ENCODE results near the gene FAM9C. TPM values are rescaled to one million over a fixed set of nuclear protein-coding genes. Genes with fewer than 3 reads are reported as not detected.

Gene FAM9C
- total RNA-seq, 1 experiment from 2014 or later: not detected

DNA sequence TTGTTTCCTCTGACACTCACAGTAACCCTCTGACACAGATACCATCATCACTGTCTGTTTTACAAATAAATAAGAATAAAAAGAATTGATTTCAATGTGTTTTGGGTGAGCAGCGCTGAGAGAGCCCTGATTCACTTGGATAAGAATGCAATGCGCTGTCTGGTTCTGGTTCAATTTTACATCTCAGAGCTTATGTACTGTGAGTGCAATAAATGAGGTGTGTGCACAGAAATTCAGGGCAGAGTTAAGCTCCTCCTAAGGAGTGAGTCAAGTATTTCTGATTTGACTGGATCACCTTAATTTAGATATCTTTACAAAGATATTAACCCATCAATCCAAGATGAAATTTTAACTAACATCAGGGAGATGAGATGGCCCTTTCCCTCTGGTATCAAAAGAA is 11.2 kb downstream of the FAM9C start:
- ChIA-PET CTCF (no interaction called here), POLR2A (ENCODE audit: unreplicated experiment) (no interaction called here)
- H3K36me3 ChIP-seq (ENCODE audit: low read depth): no peaks in the 10 kb centered on the region
- H3K4me3 ChIP-seq: no peak overlapping the region
- intact Hi-C loops (cut with micrococcal nuclease; ENCODE audit: unreplicated experiment): no loop called here
- H3K27me3 ChIP-seq (ENCODE audit: insufficient read depth, low read depth): no peaks in the 10 kb centered on the region
- BruUV-seq (replicated peaks): no TSS peak
- H3K9me2 ChIP-seq (ENCODE audit: insufficient read depth): no peaks in the 10 kb centered on the region
- no peak overlapping the region for H3K27ac ChIP-seq
- H3F3A ChIP-seq (ENCODE audit: insufficient read depth, low read depth): peaks cover 36% of the 10 kb centered on the region
- H3K9me3 ChIP-seq (ENCODE audit: insufficient read depth, low read depth): no peaks in the 10 kb centered on the region
- H3K4me2 ChIP-seq: no peak overlapping the region
- H3K4me1 ChIP-seq (replicated peaks; ENCODE audit: insufficient read depth): peaks cover 34% of the 10 kb centered on the region
- no peak for DNase-seq
- no peak overlapping the region for H2AFZ ChIP-seq
- H3K79me2 ChIP-seq (ENCODE audit: low read depth): no peaks in the 10 kb centered on the region
- no peak for TF ChIP-seq EZH2 (IDR thresholded peaks at IDR 0.05; ENCODE audit: low read depth)
- TF ChIP-seq, protein P1, sequence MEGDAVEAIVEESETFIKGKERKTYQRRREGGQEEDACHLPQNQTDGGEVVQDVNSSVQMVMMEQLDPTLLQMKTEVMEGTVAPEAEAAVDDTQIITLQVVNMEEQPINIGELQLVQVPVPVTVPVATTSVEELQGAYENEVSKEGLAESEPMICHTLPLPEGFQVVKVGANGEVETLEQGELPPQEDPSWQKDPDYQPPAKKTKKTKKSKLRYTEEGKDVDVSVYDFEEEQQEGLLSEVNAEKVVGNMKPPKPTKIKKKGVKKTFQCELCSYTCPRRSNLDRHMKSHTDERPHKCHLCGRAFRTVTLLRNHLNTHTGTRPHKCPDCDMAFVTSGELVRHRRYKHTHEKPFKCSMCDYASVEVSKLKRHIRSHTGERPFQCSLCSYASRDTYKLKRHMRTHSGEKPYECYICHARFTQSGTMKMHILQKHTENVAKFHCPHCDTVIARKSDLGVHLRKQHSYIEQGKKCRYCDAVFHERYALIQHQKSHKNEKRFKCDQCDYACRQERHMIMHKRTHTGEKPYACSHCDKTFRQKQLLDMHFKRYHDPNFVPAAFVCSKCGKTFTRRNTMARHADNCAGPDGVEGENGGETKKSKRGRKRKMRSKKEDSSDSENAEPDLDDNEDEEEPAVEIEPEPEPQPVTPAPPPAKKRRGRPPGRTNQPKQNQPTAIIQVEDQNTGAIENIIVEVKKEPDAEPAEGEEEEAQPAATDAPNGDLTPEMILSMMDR (conservative IDR thresholded peaks at IDR 0.05): no peak
- H4K20me1 ChIP-seq (ENCODE audit: insufficient read depth): no peaks in the 10 kb centered on the region

GRCh38 chrX:13029887-13030771 is 14.3 kb downstream of the FAM9C start:
- Histone ChIP-seq H3K9me3 (ENCODE audit: insufficient read depth, low read depth) (no peaks in the 10 kb centered on the region), H3F3A (ENCODE audit: insufficient read depth, low read depth) (peaks cover 46% of the 10 kb centered on the region), H3K36me3 (ENCODE audit: low read depth) (no peaks in the 10 kb centered on the region), H3K9me2 (ENCODE audit: insufficient read depth) (no peaks in the 10 kb centered on the region), H3K79me2 (ENCODE audit: low read depth) (no peaks in the 10 kb centered on the region), H4K20me1 (ENCODE audit: insufficient read depth) (no peaks in the 10 kb centered on the region), H3K4me3 (peak overlapping the region; percentile 37; the same call in 1 of the 2 replicates), H3K4me1 (replicated peaks; ENCODE audit: insufficient read depth) (peaks cover 56% of the 10 kb centered on the region), H3K4me2 (peak overlapping the region; percentile 76), H3K27ac (peak overlapping the region; percentile 99), H2AFZ (peak overlapping the region; percentile 45; the same call in 1 of the 2 replicates), H3K27me3 (ENCODE audit: insufficient read depth, low read depth) (no peaks in the 10 kb centered on the region)
- peak; percentile 59 to 91 for DNase-seq
- no peak for TF ChIP-seq EZH2 (IDR thresholded peaks at IDR 0.05; ENCODE audit: low read depth)
- TF ChIP-seq, protein P1 (conservative IDR thresholded peaks at IDR 0.05): no peak
- intact Hi-C loops (cut with micrococcal nuclease; ENCODE audit: unreplicated experiment): loop anchor here (1.0 to 2.0 kb wide), 12 partner anchors 21 to 458 kb away; no protein-coding TSS in a partner anchor
- ChIA-PET POLR2A (ENCODE audit: unreplicated experiment) (interaction anchor here (0.6 to 1.0 kb wide), 4 partner anchors 56 to 455 kb away, joined by 3 to 16 read pairs (median 9); partner anchors contain the start of gene TMSB4X), CTCF (interaction anchor here (0.7 to 0.8 kb wide), 2 partner anchors 55 to 388 kb away, joined by 3 read pairs; partner anchors contain the start of gene TMSB4X)
- no TSS peak for BruUV-seq (replicated peaks)

DNA sequence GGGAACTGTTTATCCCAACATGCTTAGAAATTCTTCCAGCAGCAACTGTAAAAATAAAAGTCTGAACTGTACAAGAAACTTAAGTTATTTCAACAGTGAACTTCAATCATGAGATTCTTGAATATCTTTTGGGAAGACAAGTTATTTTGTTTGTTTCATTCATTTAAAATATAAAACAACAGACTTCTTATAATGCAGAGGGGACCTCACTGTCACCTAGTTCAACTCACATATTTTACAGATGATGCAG is 14.9 kb downstream of the FAM9C start:
- Histone ChIP-seq H3F3A (ENCODE audit: insufficient read depth, low read depth) (peaks cover 46% of the 10 kb centered on the region), H3K4me1 (replicated peaks; ENCODE audit: insufficient read depth) (peaks cover 56% of the 10 kb centered on the region), H3K9me3 (ENCODE audit: insufficient read depth, low read depth) (no peaks in the 10 kb centered on the region), H3K27me3 (ENCODE audit: insufficient read depth, low read depth) (no peaks in the 10 kb centered on the region), H3K4me2 (peak overlapping the region; percentile 76), H4K20me1 (ENCODE audit: insufficient read depth) (no peaks in the 10 kb centered on the region), H3K27ac (peak overlapping the region; percentile 99), H3K36me3 (ENCODE audit: low read depth) (no peaks in the 10 kb centered on the region), H3K79me2 (ENCODE audit: low read depth) (no peaks in the 10 kb centered on the region), H2AFZ (no peak overlapping the region; the same call in 1 of the 2 replicates), H3K9me2 (ENCODE audit: insufficient read depth) (no peaks in the 10 kb centered on the region), H3K4me3 (peak overlapping the region; percentile 37; the same call in 1 of the 2 replicates)
- ChIA-PET POLR2A (ENCODE audit: unreplicated experiment) (interaction anchor here (1.0 kb wide), 1 partner anchor 55 kb away, joined by 4 read pairs; the partner anchor contains the start of gene TMSB4X), CTCF (no interaction called here)
- TF ChIP-seq, protein P1 (conservative IDR thresholded peaks at IDR 0.05): no peak
- no peak for TF ChIP-seq EZH2 (IDR thresholded peaks at IDR 0.05; ENCODE audit: low read depth)
- no TSS peak for BruUV-seq (replicated peaks)
- intact Hi-C loops (cut with micrococcal nuclease; ENCODE audit: unreplicated experiment): loop anchor here (1.0 to 2.0 kb wide), 12 partner anchors 21 to 459 kb away; no protein-coding TSS in a partner anchor
- no peak for DNase-seq
